Activated CD8-positive, alpha-beta memory T cell treated with anti-CD3 and anti-CD28 coated beads, Interleukin-2, amount 50 U/mL, for 24 hours (primary cell): Measurements from ENCODE around the gene GLDC.
"Not testable (repeated sequence)": the region's sequence is repeated elsewhere in the genome, so short reads cannot be mapped to it uniquely, and the experiment has no call there.

Source experiments
- DNase-seq: peaks from one replicate; pipeline ENCODE4 v3.0.0-alpha.2; 2020; ENCODE audit errors: extremely low read depth

GLDC gene

GRCh38 chr9:6566409-6567139 is 79.0 kb downstream of the GLDC start:
- no peak for DNase-seq

DNA sequence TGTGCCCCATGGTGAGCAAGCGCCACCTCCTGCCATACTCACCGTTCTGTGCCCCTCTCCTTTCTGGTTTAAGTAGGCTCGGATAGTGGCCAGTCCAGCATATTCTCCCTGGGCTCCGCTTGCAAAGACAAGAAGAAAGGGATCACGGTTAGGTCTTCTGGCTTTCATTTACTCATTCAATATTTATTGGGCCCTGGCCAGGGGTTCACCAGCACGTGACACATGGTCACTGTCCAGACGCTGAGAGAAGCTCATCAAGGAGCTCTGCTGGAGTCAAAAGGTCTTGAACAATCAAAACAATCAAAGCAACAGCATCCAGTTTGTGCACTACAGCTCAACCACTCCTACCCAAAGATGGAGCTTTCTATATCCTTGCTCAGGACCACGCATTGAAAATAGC is 80.2 kb downstream of the GLDC start:
- DNase-seq: no peak

- no peak for DNase-seq
These were observed 80.7 kb downstream of the GLDC start for GRCh38 chr9:6564868-6565267.

GRCh38 chr9:6564360-6564759 is 81.2 kb downstream of the GLDC start:
- no peak for DNase-seq

DNA sequence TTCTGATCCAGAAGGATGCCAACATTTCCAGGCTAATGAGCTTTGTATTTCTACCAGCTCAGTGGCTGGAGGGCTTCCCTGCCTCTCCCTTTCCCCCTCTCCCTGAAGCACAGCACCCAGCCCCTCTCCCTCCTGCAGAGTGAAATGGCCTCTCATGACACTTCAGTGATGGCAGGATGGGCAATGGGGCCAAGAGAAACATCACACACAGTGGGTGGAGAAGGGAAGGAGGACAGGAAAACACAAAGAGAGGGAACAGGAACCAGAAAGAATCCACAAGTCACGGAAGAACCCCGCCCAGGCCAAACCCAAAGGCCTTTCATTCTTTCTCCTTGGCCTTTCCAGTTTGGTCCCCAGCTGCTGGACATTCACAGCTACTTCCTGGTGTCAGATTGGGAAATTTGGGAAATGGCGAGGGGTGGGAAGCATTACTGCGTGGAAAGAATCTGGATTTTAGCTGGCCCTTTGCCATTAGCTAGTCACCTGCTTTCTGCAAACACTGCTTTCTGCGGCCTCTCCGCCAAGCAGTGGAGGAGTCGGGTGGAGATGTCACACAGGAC is 82.6 kb downstream of the GLDC start:
- no peak for DNase-seq

DNA sequence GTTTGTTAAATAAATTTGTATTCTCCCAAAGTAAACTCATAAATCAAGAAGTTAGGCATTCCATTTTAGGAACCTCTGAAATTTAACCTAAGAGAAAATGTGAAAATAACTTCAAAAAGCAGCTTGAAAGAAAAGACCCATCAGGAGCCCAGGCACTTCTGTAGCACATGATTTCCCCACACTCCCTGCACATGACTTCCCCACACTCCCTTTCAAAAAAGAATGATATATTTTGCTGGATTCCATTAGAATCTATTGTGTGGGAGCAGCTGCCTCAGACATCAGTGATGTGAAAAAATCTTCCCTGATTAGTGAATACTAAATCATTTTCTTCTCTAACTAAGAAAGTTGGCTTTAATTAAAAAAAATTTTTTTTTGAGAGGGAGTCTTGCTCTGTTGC is 83.3 kb downstream of the GLDC start:
- DNase-seq: no peak

DNA sequence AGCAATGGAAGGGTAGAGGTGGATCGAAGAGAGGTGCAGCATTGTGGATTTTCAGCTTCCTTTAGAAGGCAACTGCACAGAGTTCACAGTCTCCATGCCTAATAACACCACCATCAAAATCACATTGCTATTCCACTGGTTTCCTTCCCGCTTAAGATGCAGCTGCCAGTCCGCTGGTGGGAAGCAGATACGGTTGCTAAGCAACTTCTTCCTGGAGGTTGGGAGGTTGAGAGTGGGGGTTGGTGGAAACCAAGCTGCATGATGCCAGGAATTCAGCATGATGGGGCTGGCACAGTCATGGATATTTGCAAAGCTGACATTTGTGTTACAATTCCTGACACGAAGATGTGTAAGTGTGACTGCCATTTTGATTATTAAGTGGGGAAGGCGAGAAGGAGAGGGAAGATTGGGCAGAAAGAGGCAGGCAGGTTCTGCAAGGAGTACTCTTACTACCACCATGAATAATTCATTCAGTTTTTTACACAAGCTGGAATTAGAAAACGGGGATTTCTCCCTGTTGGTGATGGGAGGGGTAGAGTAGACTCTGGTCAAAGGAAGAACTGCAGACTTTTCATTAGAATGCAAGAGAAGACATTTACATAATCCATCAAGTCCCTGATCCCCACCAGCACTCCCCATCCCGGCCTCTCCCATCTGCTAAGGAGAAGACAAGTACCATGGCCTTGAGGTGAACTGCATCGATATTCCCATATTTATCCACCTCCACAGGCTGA is 87.5 kb downstream of the GLDC start:
- DNase-seq: no peak

DNA sequence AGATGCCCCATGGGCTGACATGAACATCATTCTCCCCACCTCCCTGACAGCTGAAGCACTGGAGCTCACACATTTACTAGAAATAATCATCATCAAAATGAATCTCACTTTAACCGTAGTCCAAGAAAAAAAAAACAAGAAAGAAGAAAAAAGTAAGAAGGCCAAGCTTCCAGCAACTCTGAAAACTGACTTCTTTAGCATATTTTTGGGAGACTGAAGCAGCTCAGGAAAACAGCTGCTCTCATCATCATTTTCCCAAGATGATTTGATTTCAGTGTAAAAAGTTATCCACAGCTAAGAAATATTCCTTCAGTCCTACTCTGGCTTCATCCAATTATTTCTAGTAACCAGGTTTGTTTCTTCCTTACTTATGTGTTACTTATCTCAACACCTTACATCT is 91.7 kb downstream of the GLDC start:
- DNase-seq: no peak

DNA sequence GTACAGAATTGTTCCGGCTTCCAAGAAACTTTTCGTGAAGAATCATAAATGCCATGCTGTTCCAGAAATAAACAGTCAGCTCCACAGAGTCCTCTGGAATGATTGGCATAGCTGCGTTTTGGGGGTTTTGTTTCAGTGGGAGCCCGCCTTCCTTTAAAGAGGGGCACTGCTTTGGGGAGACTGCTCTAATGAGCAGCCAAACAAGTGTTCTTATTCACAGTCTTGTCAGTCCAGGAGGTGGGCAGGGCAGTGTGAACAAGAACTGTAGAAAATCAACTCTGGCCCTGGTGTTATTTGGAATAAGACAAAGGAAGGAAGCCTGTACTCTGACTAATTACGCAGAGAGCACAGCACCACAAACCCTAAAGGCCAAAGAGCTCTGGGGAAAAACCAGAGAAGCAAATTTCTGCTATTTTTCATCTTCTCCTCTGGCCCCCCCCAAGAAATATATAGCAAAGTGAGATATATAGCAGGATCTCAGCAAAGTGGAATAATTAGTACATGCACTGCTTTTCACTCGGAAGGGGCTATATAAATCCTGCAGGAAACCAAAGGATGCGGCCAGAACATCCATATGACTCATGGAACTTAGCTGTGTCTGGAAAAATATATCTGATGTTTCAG is 92.9 kb downstream of the GLDC start:
- DNase-seq: no peak

GRCh38 chr9:6552033-6552432 is 93.5 kb downstream of the GLDC start:
- no peak for DNase-seq

DNA sequence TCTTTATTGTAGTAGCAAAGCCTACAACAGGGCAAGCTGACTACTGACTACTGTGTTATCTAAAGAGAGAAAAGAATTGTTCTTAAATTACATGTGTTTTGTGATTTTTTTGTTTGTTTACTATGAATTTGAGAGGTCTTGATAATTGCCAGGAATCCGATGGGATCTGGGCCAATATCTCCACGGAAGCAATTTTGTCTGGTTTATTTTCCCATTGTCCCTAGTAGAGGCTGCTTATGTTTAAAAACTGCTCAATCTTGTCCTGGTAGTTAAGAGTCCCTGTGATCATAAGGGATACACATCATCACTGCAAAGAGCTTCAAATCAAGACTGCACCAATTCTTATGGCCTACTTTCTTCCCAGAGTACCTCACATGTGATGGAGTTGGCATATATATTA is 94.4 kb downstream of the GLDC start:
- no peak for DNase-seq

- DNase-seq: no peak
These were observed 96.3 kb downstream of the GLDC start for GRCh38 chr9:6549106-6549800.

DNA sequence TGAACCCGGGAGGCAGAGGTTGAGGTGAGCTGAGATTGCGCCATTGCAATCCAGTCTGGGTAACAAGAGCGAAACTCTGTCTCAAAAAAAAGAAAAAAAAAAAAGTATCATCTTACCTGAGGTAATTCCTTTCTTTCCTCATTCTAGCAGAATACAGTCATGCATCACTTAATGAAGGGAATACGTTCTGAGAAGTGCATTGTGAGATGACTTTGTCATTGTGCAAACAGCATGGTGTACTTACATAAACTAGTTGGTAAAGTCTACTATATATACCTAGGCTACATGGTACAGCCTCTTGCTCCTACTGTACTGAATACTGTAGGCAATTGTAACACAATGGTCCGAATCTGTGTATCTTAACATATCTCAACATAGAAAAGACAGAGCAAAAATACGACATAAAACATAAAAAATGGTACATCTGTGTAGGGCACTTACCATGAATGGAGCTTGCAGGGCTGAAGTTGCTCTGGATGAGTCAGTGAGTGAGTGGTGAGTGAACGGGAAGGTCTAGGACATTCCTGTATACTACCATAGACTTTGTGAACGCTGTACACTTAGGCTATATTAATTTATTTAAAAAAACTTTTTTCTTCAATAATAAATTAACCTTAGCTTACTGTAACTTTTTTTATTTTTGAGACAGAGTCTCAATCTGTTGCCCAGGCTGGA is 100.4 kb downstream of the GLDC start:
- no peak for DNase-seq

- no peak for DNase-seq
These were observed 102.3 kb downstream of the GLDC start for GRCh38 chr9:6543204-6543603.

- DNase-seq: not testable (repeated sequence)
These were observed 102.9 kb downstream of the GLDC start for GRCh38 chr9:6542617-6543016.

DNA sequence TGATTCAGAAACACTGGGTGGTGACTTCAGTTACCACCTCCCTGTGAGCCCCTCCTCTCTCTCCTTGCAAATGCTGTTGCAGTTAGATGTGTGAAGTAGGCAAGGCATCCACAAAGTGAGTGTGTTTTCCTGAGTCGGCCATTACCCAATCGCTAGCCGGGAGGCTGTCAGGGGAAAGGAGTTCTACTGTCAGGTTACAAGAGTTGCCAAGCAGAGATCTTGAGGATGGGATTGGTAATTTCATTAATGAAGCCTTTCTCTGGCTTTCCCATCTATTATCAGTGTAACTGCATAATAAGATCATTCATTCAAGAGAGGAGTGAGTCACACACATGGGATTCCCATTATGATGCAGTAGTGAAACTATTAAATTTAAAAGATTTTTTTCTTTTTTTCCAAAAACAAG is 106.9 kb downstream of the GLDC start:
- no peak for DNase-seq

GRCh38 chr9:6535594-6535993 is 109.9 kb downstream of the GLDC start:
- no peak for DNase-seq

DNA sequence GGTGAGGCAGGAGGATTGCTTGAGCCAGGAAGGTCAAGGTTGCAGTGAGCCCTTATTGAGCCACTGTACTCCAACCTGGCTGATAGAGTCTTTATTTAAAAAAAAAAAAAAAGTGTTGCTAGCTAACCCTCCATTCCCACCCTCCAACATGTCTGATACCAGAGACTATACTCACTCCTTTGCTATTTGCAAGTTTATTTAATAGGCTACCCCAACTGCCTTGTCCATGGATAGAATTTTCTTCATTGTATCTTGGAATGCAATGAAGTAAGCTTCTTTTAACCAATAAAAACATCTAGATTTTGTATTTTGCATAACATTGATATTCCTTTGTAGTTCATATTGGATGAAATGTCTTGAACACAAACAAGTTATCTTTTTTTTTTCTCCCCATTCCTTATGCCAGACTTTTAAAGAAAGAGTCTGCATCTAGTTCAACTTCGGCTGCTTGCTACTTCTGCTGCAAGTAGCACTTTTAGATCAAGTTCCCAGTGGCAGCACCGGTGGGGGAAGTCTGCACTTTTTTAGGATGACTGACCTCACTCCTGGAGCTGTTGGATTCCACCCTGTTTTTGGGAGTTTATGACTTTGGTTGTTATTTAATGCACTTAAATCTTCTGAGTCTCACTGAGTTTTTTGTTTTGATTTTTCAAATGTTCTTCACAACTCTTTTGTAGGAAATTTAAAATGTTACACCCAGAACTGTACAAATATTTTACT is 120.0 kb downstream of the GLDC start:
- DNase-seq: no peak

DNA sequence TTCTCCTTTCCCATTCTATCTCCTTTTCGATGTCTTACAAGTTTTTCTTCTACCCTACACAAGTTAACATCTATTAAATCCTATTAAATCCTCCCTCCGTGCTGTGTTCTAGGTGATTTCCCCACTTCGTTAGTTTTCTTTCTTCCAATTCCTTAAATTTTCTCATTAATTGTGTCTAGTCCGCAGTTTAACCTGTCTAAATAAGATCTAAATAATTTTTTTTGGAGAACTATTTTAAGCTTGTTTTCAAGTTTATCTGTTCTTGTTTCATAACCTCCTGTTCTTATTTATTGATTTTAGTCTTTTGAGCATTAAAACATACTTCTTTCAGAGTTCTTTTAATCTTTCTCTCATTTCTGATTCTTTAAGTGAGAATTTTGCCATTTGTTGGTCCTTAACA is 123.3 kb downstream of the GLDC start:
- DNase-seq: no peak

DNA sequence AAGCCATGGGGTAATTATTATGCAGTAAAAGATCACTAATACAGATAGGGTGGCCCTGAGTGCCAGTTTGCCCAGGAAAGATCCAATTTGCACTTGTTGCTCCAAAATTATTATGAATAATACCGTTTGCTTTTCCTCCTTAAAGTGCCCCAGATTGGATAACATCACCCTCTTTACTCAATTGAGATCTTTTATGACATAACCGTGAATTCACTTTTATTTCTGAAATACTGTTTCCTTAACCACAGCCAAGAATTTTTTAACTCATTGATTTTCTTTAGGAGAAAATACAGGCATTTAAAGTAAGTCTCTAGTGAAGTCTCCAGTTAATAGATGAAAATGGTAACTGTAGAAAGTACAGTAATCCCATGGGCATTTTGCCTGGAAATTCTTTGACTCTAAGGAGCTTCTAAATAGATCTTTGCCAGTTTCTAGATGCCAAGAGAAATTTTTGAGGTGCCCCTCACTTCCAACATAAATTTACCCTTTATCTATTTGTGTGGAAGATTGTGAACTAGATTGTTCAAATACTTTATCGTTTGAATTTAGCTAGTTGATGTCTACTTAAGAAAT is 133.4 kb downstream of the GLDC start:
- DNase-seq: no peak

- DNase-seq: no peak
These were observed 139.0 kb downstream of the GLDC start for GRCh38 chr9:6506571-6506970.
